CD4-positive, alpha-beta T cell (primary cell): ENCODE measurements around the gene NOCT. TPM values are rescaled to one million over a fixed set of nuclear protein-coding genes. Genes with fewer than 3 reads are reported as not detected.

Experiments
- ATAC-seq: fragments of 200-7000 bp; cut with Tn5 transposase; one replicate; pipeline ENCODE4 v1.10.0; 2022; ENCODE audit warnings: mild to moderate bottlenecking; ENCODE audit not compliant: poor library complexity
- CTCF ChIA-PET: fragments of 350-600 bp; sonication (Branson Sonifier 250); formaldehyde crosslinking; loops from one replicate; lab custom pipeline; 2021; ENCODE audit warnings: antibody characterized with exemption, inconsistent platforms; lab: Charles Lee
- POLR2A ChIA-PET: fragments of 350-600 bp; sonication (Branson Sonifier 250); formaldehyde crosslinking; loops from one replicate; lab custom pipeline; 2021; ENCODE audit warnings: antibody characterized with exemption, inconsistent platforms; lab: Charles Lee
- DNase-seq, 14 experiments: peaks; one replicate each; pipeline ENCODE4 v3.0.0-alpha.2; 2013 to 2020; ENCODE audit warnings: mixed read lengths in 2 of 14
- H3K27ac ChIP-seq, 2 donors: one replicate each; pipeline versions ENCODE4 v1.5.1 to v1.7.0; 2013; ENCODE audit warnings: low read length in 2 of 2, low read depth in 1 of 2, mild to moderate bottlenecking in 1 of 2
- H3K27me3 ChIP-seq, 2 experiments: 1 replicate in 1 of 2; 2 replicates in 1 of 2; pipeline versions ENCODE4 v1.6.1 to v1.7.0; 2013; ENCODE audit warnings: low read length in 2 of 2, control low read depth in 1 of 2, mild to moderate bottlenecking in 1 of 2, moderate library complexity in 1 of 2; ENCODE audit not compliant: insufficient read depth in 2 of 2, control insufficient read depth in 1 of 2
- H3K36me3 ChIP-seq: one replicate; pipeline ENCODE4 v1.6.1; 2013; ENCODE audit warnings: low read length, control low read depth; ENCODE audit not compliant: insufficient read depth
- H3K4me1 ChIP-seq: one replicate; pipeline ENCODE4 v1.6.1; 2013; ENCODE audit warnings: low read length, control low read depth; ENCODE audit not compliant: insufficient read depth
- H3K4me3 ChIP-seq: one replicate; pipeline ENCODE4 v1.5.1; 2013; ENCODE audit warnings: mild to moderate bottlenecking, low read length, moderate library complexity
- H3K9me3 ChIP-seq, 2 experiments: 1 replicate in 1 of 2; 2 replicates in 1 of 2; pipeline versions ENCODE4 v1.6.1 to v1.7.0; 2013; ENCODE audit warnings: low read length in 2 of 2, mild to moderate bottlenecking in 2 of 2, control low read depth in 1 of 2, moderate library complexity in 1 of 2; ENCODE audit not compliant: control insufficient read depth in 1 of 2, insufficient read depth in 1 of 2
- H3K27ac Mint-ChIP-seq: one replicate; pipeline ENCODE4 v1.8.0; 2020; ENCODE audit warnings: mixed read lengths
- H3K27me3 Mint-ChIP-seq: one replicate; pipeline ENCODE4 v1.8.0; 2021; ENCODE audit warnings: mixed read lengths
- H3K36me3 Mint-ChIP-seq: one replicate; pipeline ENCODE4 v1.8.0; 2021; ENCODE audit warnings: low read depth, mixed read lengths
- H3K4me1 Mint-ChIP-seq: one replicate; pipeline ENCODE4 v1.8.0; 2021; ENCODE audit warnings: low read depth, mixed read lengths
- H3K4me3 Mint-ChIP-seq: one replicate; pipeline ENCODE4 v1.8.0; 2020; ENCODE audit warnings: mild to moderate bottlenecking, mixed read lengths
- H3K9me3 Mint-ChIP-seq: one replicate; pipeline ENCODE4 v1.8.0; 2020; ENCODE audit warnings: mixed read lengths
- intact Hi-C, 2 experiments: fragments of 100-400 bp; cut with DNase I in 1 of 2; cut with micrococcal nuclease in 1 of 2; formaldehyde crosslinking; loops; one replicate each; pipeline versions ENCODE4 v1.15.1 to v1.9.0; 2023 to 2025; cut with DNase I, micrococcal nuclease
- total RNA-seq, 174 experiments: library from RNA in 2 of 174; stranded (reverse) in 2 of 174; gene quantifications; one replicate each; pipeline ENCODE4 v1.2.3 and lab custom pipeline; 2021 to 2026
- TF ChIP-seq, protein P1 (sequence below): fragments of 200-600 bp; IDR thresholded peaks from one replicate; pipeline ENCODE4 v1.8.0; 2022; ENCODE audit warnings: antibody characterized with exemption, mild to moderate bottlenecking

The NOCT gene
- total RNA-seq, 2 experiments from 2014 or later, result 13.7 to 15.8 TPM

DNA sequence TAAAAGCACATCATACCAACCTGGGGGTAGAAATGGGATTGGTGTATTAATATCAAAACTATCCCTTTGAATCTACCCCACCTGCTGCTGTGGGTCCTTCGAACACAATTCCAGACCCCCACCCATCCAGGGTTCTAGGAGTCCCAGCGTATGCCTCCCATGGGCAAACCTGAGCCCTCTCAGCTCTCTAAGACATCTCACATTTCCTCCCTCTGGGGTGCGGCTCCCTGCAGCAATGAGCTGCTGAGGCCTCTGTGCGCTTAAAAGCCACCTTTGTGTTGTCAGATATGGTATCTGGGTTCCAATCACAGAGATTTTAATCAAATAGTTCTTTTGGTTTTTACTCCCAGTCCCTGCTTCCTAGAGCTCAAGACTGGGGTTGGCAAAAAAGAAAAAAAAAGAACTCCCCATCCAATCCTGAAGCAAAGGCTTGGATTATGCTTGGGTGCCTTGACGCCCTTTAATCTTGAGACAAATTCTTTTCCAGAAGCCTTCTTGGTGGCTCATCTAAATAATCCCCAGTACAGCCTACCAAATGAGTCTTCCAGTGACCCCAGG is 37.5 kb upstream of the NOCT start:
- Histone ChIP-seq H3K4me3 (no peak overlapping the region), H3K36me3 (no peaks in the 10 kb centered on the region), H3K27ac (no peak overlapping the region), H3K27me3 (no peaks in the 10 kb centered on the region), H3K9me3 (no peaks in the 10 kb centered on the region), H3K4me1 (no peaks in the 10 kb centered on the region)
- DNase-seq, result no peak
- ATAC-seq, result no peak
- Mint-ChIP-seq H3K9me3 (no peaks in the 10 kb centered on the region), H3K27me3 (peaks cover 4% of the 10 kb centered on the region), H3K36me3 (no peaks in the 10 kb centered on the region), H3K27ac (no peak overlapping the region), H3K4me3 (no peak overlapping the region), H3K4me1 (no peaks in the 10 kb centered on the region)
- CTCF ChIA-PET, result no interaction called here
- intact Hi-C loops, result no loop called here
- POLR2A ChIA-PET, result interaction anchor here (0.6 kb wide), 1 partner anchor 1338 kb away, joined by 3 read pairs; no protein-coding TSS in a partner anchor
- TF ChIP-seq, protein P1, sequence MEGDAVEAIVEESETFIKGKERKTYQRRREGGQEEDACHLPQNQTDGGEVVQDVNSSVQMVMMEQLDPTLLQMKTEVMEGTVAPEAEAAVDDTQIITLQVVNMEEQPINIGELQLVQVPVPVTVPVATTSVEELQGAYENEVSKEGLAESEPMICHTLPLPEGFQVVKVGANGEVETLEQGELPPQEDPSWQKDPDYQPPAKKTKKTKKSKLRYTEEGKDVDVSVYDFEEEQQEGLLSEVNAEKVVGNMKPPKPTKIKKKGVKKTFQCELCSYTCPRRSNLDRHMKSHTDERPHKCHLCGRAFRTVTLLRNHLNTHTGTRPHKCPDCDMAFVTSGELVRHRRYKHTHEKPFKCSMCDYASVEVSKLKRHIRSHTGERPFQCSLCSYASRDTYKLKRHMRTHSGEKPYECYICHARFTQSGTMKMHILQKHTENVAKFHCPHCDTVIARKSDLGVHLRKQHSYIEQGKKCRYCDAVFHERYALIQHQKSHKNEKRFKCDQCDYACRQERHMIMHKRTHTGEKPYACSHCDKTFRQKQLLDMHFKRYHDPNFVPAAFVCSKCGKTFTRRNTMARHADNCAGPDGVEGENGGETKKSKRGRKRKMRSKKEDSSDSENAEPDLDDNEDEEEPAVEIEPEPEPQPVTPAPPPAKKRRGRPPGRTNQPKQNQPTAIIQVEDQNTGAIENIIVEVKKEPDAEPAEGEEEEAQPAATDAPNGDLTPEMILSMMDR, result no peak

DNA sequence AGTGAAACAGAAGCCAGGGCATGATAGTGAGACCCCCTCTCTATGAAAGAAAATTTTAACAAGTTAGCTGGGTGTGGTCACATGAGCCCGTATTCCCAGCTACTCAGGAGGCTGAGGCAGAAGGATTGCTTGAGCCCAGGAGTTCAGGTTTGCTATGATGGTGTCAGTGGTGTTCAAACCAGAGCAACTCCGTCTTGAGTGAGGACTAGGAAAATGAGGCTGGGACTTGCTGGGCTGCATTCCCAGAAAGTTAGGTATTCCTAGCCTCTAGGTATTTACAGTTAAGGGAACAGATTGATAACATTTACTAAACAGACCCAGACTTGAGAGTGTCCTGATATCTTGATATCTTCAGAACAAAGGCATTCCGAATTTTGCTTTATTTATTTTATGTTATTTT is 37.0 kb upstream of the NOCT start:
- Histone ChIP-seq H3K36me3 (no peaks in the 10 kb centered on the region), H3K4me3 (no peak overlapping the region), H3K27me3 (no peaks in the 10 kb centered on the region), H3K9me3 (no peaks in the 10 kb centered on the region), H3K27ac (no peak overlapping the region), H3K4me1 (no peaks in the 10 kb centered on the region)
- Mint-ChIP-seq H3K9me3 (no peaks in the 10 kb centered on the region), H3K36me3 (no peaks in the 10 kb centered on the region), H3K4me3 (no peak overlapping the region), H3K27ac (no peak overlapping the region), H3K4me1 (no peaks in the 10 kb centered on the region), H3K27me3 (peaks cover 4% of the 10 kb centered on the region)
- TF ChIP-seq, protein P1, result no peak
- POLR2A ChIA-PET, result no interaction called here
- DNase-seq (no peak), ATAC-seq (no peak)
- CTCF ChIA-PET, result no interaction called here
- intact Hi-C loops, result no loop called here

GRCh38 chr4:138979742-138980141 is 35.8 kb upstream of the NOCT start:
- ChIA-PET POLR2A (no interaction called here), CTCF (no interaction called here)
- Mint-ChIP-seq H3K4me1 (no peaks in the 10 kb centered on the region), H3K9me3 (no peaks in the 10 kb centered on the region), H3K27ac (no peak overlapping the region), H3K36me3 (no peaks in the 10 kb centered on the region), H3K27me3 (peaks cover 4% of the 10 kb centered on the region), H3K4me3 (no peak overlapping the region)
- intact Hi-C loops, result no loop called here
- no peaks in the 10 kb centered on the region for H3K36me3 ChIP-seq
- DNase-seq (no peak), ATAC-seq (no peak)
- TF ChIP-seq, protein P1, result no peak
- no peaks in the 10 kb centered on the region for H3K9me3 ChIP-seq
- no peak overlapping the region for H3K4me3 ChIP-seq
- H3K4me1 ChIP-seq, result no peaks in the 10 kb centered on the region
- H3K27me3 ChIP-seq, result no peaks in the 10 kb centered on the region
- no peak overlapping the region for H3K27ac ChIP-seq
